GM23338 (cell line): ENCODE data around the gene CD6. TPM values are rescaled to one million over a fixed set of nuclear protein-coding genes. Genes with fewer than 3 reads are reported as not detected.

ENCODE experiments used
- ATAC-seq: fragments of 200-7000 bp; cut with Tn5 transposase; 3 replicates; pipeline ENCODE4 v1.9.1; 2020
- DNase-seq: peaks from one replicate; pipeline ENCODE4 v3.0.0-alpha.2; 2015; ENCODE audit warnings: low spot score
- H2AFZ ChIP-seq: fragments of 200-600 bp; sonication (generic); 2 replicates; pipeline ENCODE4 v1.8.0; 2016; ENCODE audit warnings: antibody characterized with exemption, mild to moderate bottlenecking, moderate library complexity
- H3F3A ChIP-seq: fragments of 200-600 bp; sonication (generic); replicated peaks from 2 replicates; pipeline ENCODE4 v1.8.0; 2017; ENCODE audit warnings: antibody characterized with exemption, mixed run types, low read depth
- H3K27ac ChIP-seq: fragments of 200-600 bp; sonication (generic); 2 replicates; pipeline ENCODE4 v1.6.1; 2016; ENCODE audit warnings: low read depth
- H3K27me3 ChIP-seq: fragments of 200-600 bp; sonication (generic); 2 replicates; pipeline ENCODE4 v1.8.0; 2016; ENCODE audit warnings: mild to moderate bottlenecking, mixed run types, moderate library complexity; ENCODE audit not compliant: insufficient read depth
- H3K36me3 ChIP-seq: fragments of 200-600 bp; sonication (generic); 2 replicates; pipeline ENCODE4 v1.8.0; 2016; ENCODE audit warnings: mild to moderate bottlenecking; ENCODE audit not compliant: insufficient read depth
- H3K4me1 ChIP-seq: fragments of 200-600 bp; sonication (generic); 2 replicates; pipeline ENCODE4 v1.8.0; 2016; ENCODE audit warnings: mild to moderate bottlenecking, moderate library complexity; ENCODE audit not compliant: insufficient read depth
- H3K4me2 ChIP-seq: fragments of 200-600 bp; sonication (generic); 2 replicates; pipeline ENCODE4 v1.7.1; 2017; ENCODE audit warnings: mixed run types
- H3K4me3 ChIP-seq: fragments of 200-600 bp; sonication (generic); 2 replicates; pipeline ENCODE4 v1.6.1; 2016; ENCODE audit warnings: mixed run types
- H3K79me2 ChIP-seq: fragments of 200-600 bp; sonication (generic); replicated peaks from 2 replicates; pipeline ENCODE4 v1.8.0; 2017; ENCODE audit warnings: mild to moderate bottlenecking; ENCODE audit not compliant: insufficient read depth
- H3K9me2 ChIP-seq: fragments of 200-600 bp; sonication (generic); 2 replicates; pipeline ENCODE4 v1.8.0; 2017; ENCODE audit not compliant: insufficient read depth
- H4K20me1 ChIP-seq: fragments of 200-600 bp; sonication (generic); replicated peaks from 2 replicates; pipeline ENCODE4 v1.8.0; 2017; ENCODE audit warnings: mild to moderate bottlenecking; ENCODE audit not compliant: insufficient read depth
- H3K27ac Mint-ChIP-seq: 2 replicates; pipeline ENCODE4 v1.8.0; 2020; ENCODE audit warnings: inconsistent platforms, mild to moderate bottlenecking, moderate library complexity, mixed read lengths
- H3K27me3 Mint-ChIP-seq: 3 replicates; pipeline ENCODE4 v1.8.0; 2022; ENCODE audit warnings: low read depth, mild to moderate bottlenecking, moderate library complexity, mixed read lengths, inconsistent platforms; ENCODE audit not compliant: insufficient read depth, poor library complexity
- H3K36me3 Mint-ChIP-seq: 3 replicates; pipeline ENCODE4 v1.8.0; 2021; ENCODE audit warnings: low read depth, mild to moderate bottlenecking, inconsistent platforms, moderate library complexity, mixed read lengths
- H3K4me1 Mint-ChIP-seq: 3 replicates; pipeline ENCODE4 v1.8.0; 2020; ENCODE audit warnings: mild to moderate bottlenecking, inconsistent platforms, mixed read lengths
- H3K4me3 Mint-ChIP-seq: 3 replicates; pipeline ENCODE4 v1.8.0; 2021; ENCODE audit warnings: moderate library complexity, mild to moderate bottlenecking, inconsistent platforms, mixed read lengths
- H3K9me3 Mint-ChIP-seq: 3 replicates; pipeline ENCODE4 v1.8.0; 2020; ENCODE audit warnings: moderate library complexity, mild to moderate bottlenecking, inconsistent platforms, mixed read lengths
- CREB1 ChIP-seq: fragments of 250-450 bp; sonication (Bioruptor Pico); IDR thresholded peaks from 2 replicates; pipeline ENCODE4 v1.5.0; 2020; ENCODE audit warnings: low read depth, mild to moderate bottlenecking, moderate library complexity
- EZH2 ChIP-seq: fragments of 200-600 bp; sonication (generic); IDR thresholded peaks from one replicate; pipeline ENCODE4 v1.8.0; 2017; ENCODE audit warnings: antibody characterized with exemption, mild to moderate bottlenecking, low read depth; ENCODE audit not compliant: unreplicated experiment
- EZH2phosphoT487 ChIP-seq: fragments of 200-600 bp; sonication (generic); IDR thresholded peaks from one replicate; pipeline ENCODE4 v1.8.1; 2018; ENCODE audit warnings: antibody characterized with exemption; ENCODE audit not compliant: unreplicated experiment
- JUNB ChIP-seq: IDR thresholded peaks from one replicate; pipeline ENCODE4 v1.6.1; 2016; ENCODE audit warnings: antibody characterized with exemption; ENCODE audit not compliant: unreplicated experiment
- STAT1 ChIP-seq: IDR thresholded peaks from one replicate; pipeline ENCODE4 v1.6.1; 2016; ENCODE audit warnings: antibody characterized with exemption; ENCODE audit not compliant: unreplicated experiment
- ZNF331 ChIP-seq: fragments of 250-450 bp; sonication (Bioruptor Pico); IDR thresholded peaks from 2 replicates; pipeline ENCODE4 v1.5.0; 2020; ENCODE audit warnings: low read depth, mild to moderate bottlenecking, moderate library complexity
- polyA plus RNA-seq: library from polyadenylated mRNA; unstranded; fragments of >200 nt; fragmentation: Nextera tagmentation; extraction: Ambion mirVana; gene quantifications from 2 replicates; pipeline ENCODE4 v1.2.1, GENCODE V29; 2016
- total RNA-seq: library from RNA; depleted of rRNA; stranded (reverse); fragments of >200 nt; shearing (Covaris generic); gene quantifications from 2 replicates; pipeline ENCODE4 v1.2.3, GENCODE V29; 2014
- TF ChIP-seq, protein P1 (sequence below), 2 experiments: fragments of 200-600 bp in 1 of 2; sonication (generic) in 1 of 2; conservative IDR thresholded peaks; 2 replicates each; pipeline versions ENCODE4 v1.5.1 to v1.6.1; 2016 to 2017; ENCODE audit warnings: antibody characterized with exemption in 2 of 2, low read depth in 2 of 2, mild to moderate bottlenecking in 2 of 2, moderate library complexity in 1 of 2
- TF ChIP-seq, protein P2 (sequence below): IDR thresholded peaks from 2 replicates; pipeline ENCODE4 v1.6.1; 2016; ENCODE audit warnings: antibody characterized with exemption
- TF ChIP-seq, protein P3 (sequence below): IDR thresholded peaks from one replicate; pipeline ENCODE4 v1.6.1; 2018; ENCODE audit warnings: antibody characterized with exemption; ENCODE audit not compliant: unreplicated experiment
- TF ChIP-seq, protein P4 (sequence below): fragments of 250-450 bp; sonication (Bioruptor Pico); IDR thresholded peaks from 2 replicates; pipeline ENCODE4 v1.5.0; 2020; ENCODE audit warnings: mild to moderate bottlenecking, moderate library complexity

CD6 gene
- total and polyA plus RNA-seq, 2 experiments from 2014 or later = 0.49 TPM; not detected in 1

DNA sequence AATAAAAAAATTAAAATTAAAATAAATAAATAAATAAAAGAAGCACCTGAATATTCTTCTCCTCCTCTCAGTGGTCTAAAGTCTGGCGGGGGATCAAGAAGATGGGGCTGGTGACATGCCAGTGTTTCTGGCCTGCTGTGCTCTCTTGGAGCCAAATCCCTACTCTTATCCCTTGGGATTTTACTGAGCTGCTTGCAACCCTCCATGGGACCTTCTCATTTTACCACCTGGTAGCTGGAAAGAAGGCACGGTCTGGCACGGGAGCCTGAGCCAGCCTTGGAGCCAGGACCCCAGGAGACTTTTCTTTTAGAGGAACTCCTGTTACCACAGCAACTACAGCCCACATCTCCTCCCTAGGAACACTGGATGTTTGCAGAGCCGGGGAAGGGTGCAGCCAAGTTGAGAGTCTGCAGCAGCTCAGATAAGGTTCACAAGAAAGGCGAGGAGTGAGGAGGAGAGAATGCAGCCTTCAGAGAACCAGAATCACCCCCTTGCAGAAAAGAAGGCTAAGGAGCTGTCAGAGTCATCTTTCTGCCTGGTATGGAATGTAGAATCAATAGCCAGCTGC is 21.4 kb downstream of the CD6 start:
- H3K27ac Mint-ChIP-seq = no peak overlapping the region
- no peaks in the 10 kb centered on the region for H3F3A ChIP-seq

More for the DNA sequence above, 21.4 kb downstream of the CD6 start:
- Histone ChIP-seq H3K9me2 (no peaks in the 10 kb centered on the region), H3K4me1 (no peaks in the 10 kb centered on the region), H3K27me3 (no peaks in the 10 kb centered on the region), H3K27ac (no peak overlapping the region), H3K36me3 (no peaks in the 10 kb centered on the region), H3K4me3 (no peak overlapping the region), H3K4me2 (no peak overlapping the region), H4K20me1 (no peaks in the 10 kb centered on the region), H2AFZ (no peak overlapping the region), H3K79me2 (no peaks in the 10 kb centered on the region)
- ATAC-seq = no peak
- Mint-ChIP-seq H3K9me3 (no peaks in the 10 kb centered on the region), H3K4me1 (no peaks in the 10 kb centered on the region), H3K4me3 (no peak overlapping the region), H3K36me3 (no peaks in the 10 kb centered on the region), H3K27me3 (no peaks in the 10 kb centered on the region)
- TF ChIP-seq JUNB (no peak), EZH2phosphoT487 (no peak), STAT1 (no peak), ZNF331 (CRISPR knock-in tag) (no peak), CREB1 (CRISPR knock-in tag) (no peak), EZH2 (no peak)
- TF ChIP-seq, protein P1, sequence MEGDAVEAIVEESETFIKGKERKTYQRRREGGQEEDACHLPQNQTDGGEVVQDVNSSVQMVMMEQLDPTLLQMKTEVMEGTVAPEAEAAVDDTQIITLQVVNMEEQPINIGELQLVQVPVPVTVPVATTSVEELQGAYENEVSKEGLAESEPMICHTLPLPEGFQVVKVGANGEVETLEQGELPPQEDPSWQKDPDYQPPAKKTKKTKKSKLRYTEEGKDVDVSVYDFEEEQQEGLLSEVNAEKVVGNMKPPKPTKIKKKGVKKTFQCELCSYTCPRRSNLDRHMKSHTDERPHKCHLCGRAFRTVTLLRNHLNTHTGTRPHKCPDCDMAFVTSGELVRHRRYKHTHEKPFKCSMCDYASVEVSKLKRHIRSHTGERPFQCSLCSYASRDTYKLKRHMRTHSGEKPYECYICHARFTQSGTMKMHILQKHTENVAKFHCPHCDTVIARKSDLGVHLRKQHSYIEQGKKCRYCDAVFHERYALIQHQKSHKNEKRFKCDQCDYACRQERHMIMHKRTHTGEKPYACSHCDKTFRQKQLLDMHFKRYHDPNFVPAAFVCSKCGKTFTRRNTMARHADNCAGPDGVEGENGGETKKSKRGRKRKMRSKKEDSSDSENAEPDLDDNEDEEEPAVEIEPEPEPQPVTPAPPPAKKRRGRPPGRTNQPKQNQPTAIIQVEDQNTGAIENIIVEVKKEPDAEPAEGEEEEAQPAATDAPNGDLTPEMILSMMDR (conservative IDR thresholded peaks at IDR 0.05; ENCODE audit: low read depth in 2 of 2) = no peak
- TF ChIP-seq, protein P2, sequence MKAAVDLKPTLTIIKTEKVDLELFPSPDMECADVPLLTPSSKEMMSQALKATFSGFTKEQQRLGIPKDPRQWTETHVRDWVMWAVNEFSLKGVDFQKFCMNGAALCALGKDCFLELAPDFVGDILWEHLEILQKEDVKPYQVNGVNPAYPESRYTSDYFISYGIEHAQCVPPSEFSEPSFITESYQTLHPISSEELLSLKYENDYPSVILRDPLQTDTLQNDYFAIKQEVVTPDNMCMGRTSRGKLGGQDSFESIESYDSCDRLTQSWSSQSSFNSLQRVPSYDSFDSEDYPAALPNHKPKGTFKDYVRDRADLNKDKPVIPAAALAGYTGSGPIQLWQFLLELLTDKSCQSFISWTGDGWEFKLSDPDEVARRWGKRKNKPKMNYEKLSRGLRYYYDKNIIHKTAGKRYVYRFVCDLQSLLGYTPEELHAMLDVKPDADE = no peak
- TF ChIP-seq, protein P3, sequence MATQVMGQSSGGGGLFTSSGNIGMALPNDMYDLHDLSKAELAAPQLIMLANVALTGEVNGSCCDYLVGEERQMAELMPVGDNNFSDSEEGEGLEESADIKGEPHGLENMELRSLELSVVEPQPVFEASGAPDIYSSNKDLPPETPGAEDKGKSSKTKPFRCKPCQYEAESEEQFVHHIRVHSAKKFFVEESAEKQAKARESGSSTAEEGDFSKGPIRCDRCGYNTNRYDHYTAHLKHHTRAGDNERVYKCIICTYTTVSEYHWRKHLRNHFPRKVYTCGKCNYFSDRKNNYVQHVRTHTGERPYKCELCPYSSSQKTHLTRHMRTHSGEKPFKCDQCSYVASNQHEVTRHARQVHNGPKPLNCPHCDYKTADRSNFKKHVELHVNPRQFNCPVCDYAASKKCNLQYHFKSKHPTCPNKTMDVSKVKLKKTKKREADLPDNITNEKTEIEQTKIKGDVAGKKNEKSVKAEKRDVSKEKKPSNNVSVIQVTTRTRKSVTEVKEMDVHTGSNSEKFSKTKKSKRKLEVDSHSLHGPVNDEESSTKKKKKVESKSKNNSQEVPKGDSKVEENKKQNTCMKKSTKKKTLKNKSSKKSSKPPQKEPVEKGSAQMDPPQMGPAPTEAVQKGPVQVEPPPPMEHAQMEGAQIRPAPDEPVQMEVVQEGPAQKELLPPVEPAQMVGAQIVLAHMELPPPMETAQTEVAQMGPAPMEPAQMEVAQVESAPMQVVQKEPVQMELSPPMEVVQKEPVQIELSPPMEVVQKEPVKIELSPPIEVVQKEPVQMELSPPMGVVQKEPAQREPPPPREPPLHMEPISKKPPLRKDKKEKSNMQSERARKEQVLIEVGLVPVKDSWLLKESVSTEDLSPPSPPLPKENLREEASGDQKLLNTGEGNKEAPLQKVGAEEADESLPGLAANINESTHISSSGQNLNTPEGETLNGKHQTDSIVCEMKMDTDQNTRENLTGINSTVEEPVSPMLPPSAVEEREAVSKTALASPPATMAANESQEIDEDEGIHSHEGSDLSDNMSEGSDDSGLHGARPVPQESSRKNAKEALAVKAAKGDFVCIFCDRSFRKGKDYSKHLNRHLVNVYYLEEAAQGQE = no peak
- TF ChIP-seq, protein P4, sequence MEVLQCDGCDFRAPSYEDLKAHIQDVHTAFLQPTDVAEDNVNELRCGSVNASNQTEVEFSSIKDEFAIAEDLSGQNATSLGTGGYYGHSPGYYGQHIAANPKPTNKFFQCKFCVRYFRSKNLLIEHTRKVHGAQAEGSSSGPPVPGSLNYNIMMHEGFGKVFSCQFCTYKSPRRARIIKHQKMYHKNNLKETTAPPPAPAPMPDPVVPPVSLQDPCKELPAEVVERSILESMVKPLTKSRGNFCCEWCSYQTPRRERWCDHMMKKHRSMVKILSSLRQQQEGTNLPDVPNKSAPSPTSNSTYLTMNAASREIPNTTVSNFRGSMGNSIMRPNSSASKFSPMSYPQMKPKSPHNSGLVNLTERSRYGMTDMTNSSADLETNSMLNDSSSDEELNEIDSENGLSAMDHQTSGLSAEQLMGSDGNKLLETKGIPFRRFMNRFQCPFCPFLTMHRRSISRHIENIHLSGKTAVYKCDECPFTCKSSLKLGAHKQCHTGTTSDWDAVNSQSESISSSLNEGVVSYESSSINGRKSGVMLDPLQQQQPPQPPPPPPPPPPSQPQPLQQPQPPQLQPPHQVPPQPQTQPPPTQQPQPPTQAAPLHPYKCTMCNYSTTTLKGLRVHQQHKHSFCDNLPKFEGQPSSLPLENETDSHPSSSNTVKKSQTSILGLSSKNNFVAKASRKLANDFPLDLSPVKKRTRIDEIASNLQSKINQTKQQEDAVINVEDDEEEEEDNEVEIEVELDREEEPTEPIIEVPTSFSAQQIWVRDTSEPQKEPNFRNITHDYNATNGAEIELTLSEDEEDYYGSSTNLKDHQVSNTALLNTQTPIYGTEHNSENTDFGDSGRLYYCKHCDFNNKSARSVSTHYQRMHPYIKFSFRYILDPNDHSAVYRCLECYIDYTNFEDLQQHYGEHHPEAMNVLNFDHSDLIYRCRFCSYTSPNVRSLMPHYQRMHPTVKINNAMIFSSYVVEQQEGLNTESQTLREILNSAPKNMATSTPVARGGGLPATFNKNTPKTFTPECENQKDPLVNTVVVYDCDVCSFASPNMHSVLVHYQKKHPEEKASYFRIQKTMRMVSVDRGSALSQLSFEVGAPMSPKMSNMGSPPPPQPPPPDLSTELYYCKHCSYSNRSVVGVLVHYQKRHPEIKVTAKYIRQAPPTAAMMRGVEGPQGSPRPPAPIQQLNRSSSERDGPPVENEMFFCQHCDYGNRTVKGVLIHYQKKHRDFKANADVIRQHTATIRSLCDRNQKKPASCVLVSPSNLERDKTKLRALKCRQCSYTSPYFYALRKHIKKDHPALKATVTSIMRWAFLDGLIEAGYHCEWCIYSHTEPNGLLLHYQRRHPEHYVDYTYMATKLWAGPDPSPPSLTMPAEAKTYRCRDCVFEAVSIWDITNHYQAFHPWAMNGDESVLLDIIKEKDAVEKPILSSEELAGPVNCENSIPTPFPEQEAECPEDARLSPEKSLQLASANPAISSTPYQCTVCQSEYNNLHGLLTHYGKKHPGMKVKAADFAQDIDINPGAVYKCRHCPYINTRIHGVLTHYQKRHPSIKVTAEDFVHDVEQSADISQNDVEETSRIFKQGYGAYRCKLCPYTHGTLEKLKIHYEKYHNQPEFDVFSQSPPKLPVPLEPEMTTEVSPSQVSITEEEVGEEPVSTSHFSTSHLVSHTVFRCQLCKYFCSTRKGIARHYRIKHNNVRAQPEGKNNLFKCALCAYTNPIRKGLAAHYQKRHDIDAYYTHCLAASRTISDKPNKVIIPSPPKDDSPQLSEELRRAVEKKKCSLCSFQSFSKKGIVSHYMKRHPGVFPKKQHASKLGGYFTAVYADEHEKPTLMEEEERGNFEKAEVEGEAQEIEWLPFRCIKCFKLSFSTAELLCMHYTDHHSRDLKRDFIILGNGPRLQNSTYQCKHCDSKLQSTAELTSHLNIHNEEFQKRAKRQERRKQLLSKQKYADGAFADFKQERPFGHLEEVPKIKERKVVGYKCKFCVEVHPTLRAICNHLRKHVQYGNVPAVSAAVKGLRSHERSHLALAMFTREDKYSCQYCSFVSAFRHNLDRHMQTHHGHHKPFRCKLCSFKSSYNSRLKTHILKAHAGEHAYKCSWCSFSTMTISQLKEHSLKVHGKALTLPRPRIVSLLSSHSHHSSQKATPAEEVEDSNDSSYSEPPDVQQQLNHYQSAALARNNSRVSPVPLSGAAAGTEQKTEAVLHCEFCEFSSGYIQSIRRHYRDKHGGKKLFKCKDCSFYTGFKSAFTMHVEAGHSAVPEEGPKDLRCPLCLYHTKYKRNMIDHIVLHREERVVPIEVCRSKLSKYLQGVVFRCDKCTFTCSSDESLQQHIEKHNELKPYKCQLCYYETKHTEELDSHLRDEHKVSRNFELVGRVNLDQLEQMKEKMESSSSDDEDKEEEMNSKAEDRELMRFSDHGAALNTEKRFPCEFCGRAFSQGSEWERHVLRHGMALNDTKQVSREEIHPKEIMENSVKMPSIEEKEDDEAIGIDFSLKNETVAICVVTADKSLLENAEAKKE = no peak
- no peak for DNase-seq
